Retinal pigment epithelial cell (primary cell): ENCODE measurements around the gene WSCD2.

Source experiments
- DNase-seq: peaks from one replicate; pipeline ENCODE4 v3.0.0-alpha.2; 2010; ENCODE audit warnings: low read depth
- H3K4me3 ChIP-seq: 2 replicates; pipeline ENCODE4 v1.5.1; 2011; ENCODE audit warnings: mild to moderate bottlenecking, low read length, control low read depth, moderate library complexity
- CTCF ChIP-seq: conservative IDR thresholded peaks from 2 replicates; pipeline ENCODE4 v1.5.1; 2011; ENCODE audit warnings: low read depth, low read length, control low read depth, inconsistent platforms

WSCD2 gene

GRCh38 chr12:108151533-108152169 lies 22.6 kb downstream of the WSCD2 start:
- H3K4me3 ChIP-seq: no peak overlapping the region
- DNase-seq: no peak
- TF ChIP-seq CTCF: no peak

- H3K4me3 ChIP-seq: no peak overlapping the region
- TF ChIP-seq CTCF: no peak
- DNase-seq: no peak
These were observed 23.1 kb downstream of the WSCD2 start for GRCh38 chr12:108152170-108152538.

- DNase-seq: no peak
- TF ChIP-seq CTCF: no peak
- H3K4me3 ChIP-seq: no peak overlapping the region
These were observed 27.6 kb downstream of the WSCD2 start for GRCh38 chr12:108156717-108157116.

GRCh38 chr12:108157870-108158459 lies 28.9 kb downstream of the WSCD2 start:
- DNase-seq: no peak
- no peak overlapping the region for H3K4me3 ChIP-seq
- TF ChIP-seq CTCF: no peak

- H3K4me3 ChIP-seq: no peak overlapping the region
- no peak for TF ChIP-seq CTCF
- no peak for DNase-seq
These were observed 33.1 kb downstream of the WSCD2 start for GRCh38 chr12:108162207-108162606.

GRCh38 chr12:108166505-108166904 lies 37.4 kb downstream of the WSCD2 start:
- TF ChIP-seq CTCF: no peak
- no peak overlapping the region for H3K4me3 ChIP-seq
- no peak for DNase-seq

- no peak for DNase-seq
- no peak for TF ChIP-seq CTCF
These were observed 38.9 kb downstream of the WSCD2 start for GRCh38 chr12:108167974-108168373.

More at GRCh38 chr12:108167974-108168373, 38.9 kb downstream of the WSCD2 start:
- no peak overlapping the region for H3K4me3 ChIP-seq
